ENCODE measurements around the gene CSPG4.
"Not testable (repeated sequence)": the region's sequence is repeated elsewhere in the genome, so short reads cannot be mapped to it uniquely, and the experiment has no call there.

The CSPG4 gene

GRCh38 chr15:75751116-75751875 is 38.6 kb upstream of the CSPG4 start:
- H3K9me3 ChIP-seq (ENCODE audit: low read length) = no peaks in the 10 kb centered on the region
- peaks cover 7% of the 10 kb centered on the region for H3K27me3 ChIP-seq (ENCODE audit: insufficient read depth, low read length)
- H3K4me3 ChIP-seq (ENCODE audit: low read length) = no peak overlapping the region
- no peak overlapping the region for H2AFZ ChIP-seq (ENCODE audit: low read depth, low read length)
- H3K4me1 ChIP-seq (ENCODE audit: insufficient read depth, low read length) = no peaks in the 10 kb centered on the region
- H3K36me3 ChIP-seq (ENCODE audit: insufficient read depth, low read length) = no peaks in the 10 kb centered on the region

GRCh38 chr15:75750261-75751050 is 37.8 kb upstream of the CSPG4 start:
- no peak overlapping the region for H2AFZ ChIP-seq (ENCODE audit: low read depth, low read length)

GRCh38 chr15:75749820-75750219 is 37.2 kb upstream of the CSPG4 start:
- H3K4me3 ChIP-seq (ENCODE audit: low read length) = no peak overlapping the region
- no peaks in the 10 kb centered on the region for H3K36me3 ChIP-seq (ENCODE audit: insufficient read depth, low read length)
- H3K4me1 ChIP-seq (ENCODE audit: insufficient read depth, low read length) = no peaks in the 10 kb centered on the region
- peaks cover 7% of the 10 kb centered on the region for H3K27me3 ChIP-seq (ENCODE audit: insufficient read depth, low read length)
- H2AFZ ChIP-seq (ENCODE audit: low read depth, low read length) = no peak overlapping the region
- H3K9me3 ChIP-seq (ENCODE audit: low read length) = no peaks in the 10 kb centered on the region

More at GRCh38 chr15:75750261-75751050, 37.8 kb upstream of the CSPG4 start:
- Histone ChIP-seq H3K4me1 (ENCODE audit: insufficient read depth, low read length) (no peaks in the 10 kb centered on the region), H3K4me3 (ENCODE audit: low read length) (no peak overlapping the region), H3K9me3 (ENCODE audit: low read length) (no peaks in the 10 kb centered on the region), H3K27me3 (ENCODE audit: insufficient read depth, low read length) (peaks cover 7% of the 10 kb centered on the region), H3K36me3 (ENCODE audit: insufficient read depth, low read length) (no peaks in the 10 kb centered on the region)

GRCh38 chr15:75748882-75749281 is 36.2 kb upstream of the CSPG4 start:
- not testable (repeated sequence) for H3K9me3 ChIP-seq (ENCODE audit: low read length); H3K4me3 ChIP-seq (ENCODE audit: low read length); H2AFZ ChIP-seq (ENCODE audit: low read depth, low read length); H3K36me3 ChIP-seq (ENCODE audit: insufficient read depth, low read length); H3K27me3 ChIP-seq (ENCODE audit: insufficient read depth, low read length); H3K4me1 ChIP-seq (ENCODE audit: insufficient read depth, low read length)

- not testable (repeated sequence) for H3K36me3 ChIP-seq (ENCODE audit: insufficient read depth, low read length); H2AFZ ChIP-seq (ENCODE audit: low read depth, low read length); H3K9me3 ChIP-seq (ENCODE audit: low read length); H3K4me3 ChIP-seq (ENCODE audit: low read length); H3K4me1 ChIP-seq (ENCODE audit: insufficient read depth, low read length); H3K27me3 ChIP-seq (ENCODE audit: insufficient read depth, low read length)
Measured at GRCh38 chr15:75747121-75747520, 34.5 kb upstream of the CSPG4 start.

- Histone ChIP-seq H2AFZ (ENCODE audit: low read depth, low read length) (no peak overlapping the region), H3K9me3 (ENCODE audit: low read length) (no peaks in the 10 kb centered on the region), H3K4me3 (ENCODE audit: low read length) (no peak overlapping the region), H3K36me3 (ENCODE audit: insufficient read depth, low read length) (no peaks in the 10 kb centered on the region), H3K4me1 (ENCODE audit: insufficient read depth, low read length) (no peaks in the 10 kb centered on the region), H3K27me3 (ENCODE audit: insufficient read depth, low read length) (no peaks in the 10 kb centered on the region)
Measured at GRCh38 chr15:75745305-75745704, 32.7 kb upstream of the CSPG4 start.

GRCh38 chr15:75742346-75742745 is 29.7 kb upstream of the CSPG4 start:
- H3K4me1 ChIP-seq (ENCODE audit: insufficient read depth, low read length); H2AFZ ChIP-seq (ENCODE audit: low read depth, low read length); H3K27me3 ChIP-seq (ENCODE audit: insufficient read depth, low read length); H3K36me3 ChIP-seq (ENCODE audit: insufficient read depth, low read length); H3K4me3 ChIP-seq (ENCODE audit: low read length); H3K9me3 ChIP-seq (ENCODE audit: low read length): not testable (repeated sequence)

- Histone ChIP-seq H2AFZ (ENCODE audit: low read depth, low read length) (no peak overlapping the region), H3K4me1 (ENCODE audit: insufficient read depth, low read length) (peaks cover 6% of the 10 kb centered on the region), H3K27me3 (ENCODE audit: insufficient read depth, low read length) (no peaks in the 10 kb centered on the region), H3K9me3 (ENCODE audit: low read length) (no peaks in the 10 kb centered on the region), H3K36me3 (ENCODE audit: insufficient read depth, low read length) (no peaks in the 10 kb centered on the region), H3K4me3 (ENCODE audit: low read length) (no peak overlapping the region)
Measured at GRCh38 chr15:75739791-75740190, 27.1 kb upstream of the CSPG4 start.

GRCh38 chr15:75738647-75739325 is 26.1 kb upstream of the CSPG4 start:
- Histone ChIP-seq H3K4me1 (ENCODE audit: insufficient read depth, low read length) (peaks cover 6% of the 10 kb centered on the region), H3K27me3 (ENCODE audit: insufficient read depth, low read length) (no peaks in the 10 kb centered on the region), H3K4me3 (ENCODE audit: low read length) (peak overlapping the region; percentile 51), H2AFZ (ENCODE audit: low read depth, low read length) (peak overlapping the region; percentile 97), H3K36me3 (ENCODE audit: insufficient read depth, low read length) (no peaks in the 10 kb centered on the region), H3K9me3 (ENCODE audit: low read length) (no peaks in the 10 kb centered on the region)

- no peaks in the 10 kb centered on the region for H3K27me3 ChIP-seq (ENCODE audit: insufficient read depth, low read length)
- H3K4me1 ChIP-seq (ENCODE audit: insufficient read depth, low read length) = peaks cover 6% of the 10 kb centered on the region
- H3K9me3 ChIP-seq (ENCODE audit: low read length) = no peaks in the 10 kb centered on the region
- H3K36me3 ChIP-seq (ENCODE audit: insufficient read depth, low read length) = no peaks in the 10 kb centered on the region
- peak overlapping the region; percentile 97 for H2AFZ ChIP-seq (ENCODE audit: low read depth, low read length)
- H3K4me3 ChIP-seq (ENCODE audit: low read length) = peak overlapping the region; percentile 51
Measured at GRCh38 chr15:75738014-75738646, 25.5 kb upstream of the CSPG4 start.

GRCh38 chr15:75737116-75738013 is 24.7 kb upstream of the CSPG4 start:
- H3K36me3 ChIP-seq (ENCODE audit: insufficient read depth, low read length); H3K4me1 ChIP-seq (ENCODE audit: insufficient read depth, low read length); H3K27me3 ChIP-seq (ENCODE audit: insufficient read depth, low read length); H3K9me3 ChIP-seq (ENCODE audit: low read length): not testable (repeated sequence)
- Histone ChIP-seq H3K4me3 (ENCODE audit: low read length) (peak overlapping the region; percentile 51), H2AFZ (ENCODE audit: low read depth, low read length) (peak overlapping the region; percentile 97)

GRCh38 chr15:75736256-75736655 is 23.6 kb upstream of the CSPG4 start:
- no peaks in the 10 kb centered on the region for H3K27me3 ChIP-seq (ENCODE audit: insufficient read depth, low read length)
- H3K36me3 ChIP-seq (ENCODE audit: insufficient read depth, low read length) = no peaks in the 10 kb centered on the region
- no peak overlapping the region for H2AFZ ChIP-seq (ENCODE audit: low read depth, low read length)
- no peaks in the 10 kb centered on the region for H3K9me3 ChIP-seq (ENCODE audit: low read length)
- H3K4me1 ChIP-seq (ENCODE audit: insufficient read depth, low read length) = peaks cover 6% of the 10 kb centered on the region
- no peak overlapping the region for H3K4me3 ChIP-seq (ENCODE audit: low read length)

All from neuron (in vitro differentiated cells).